K562 (cell line): ENCODE measurements around the gene PPIF.
A peak's percentile ranks its signal among the peaks of the same experiment; 100 is the strongest.

Source experiments
- FOXK1 ChIP-seq: sonication (generic); formaldehyde crosslinking; IDR thresholded peaks from 2 replicates; pipeline ENCODE4 v1.8.0; 2022; ENCODE audit warnings: missing genetic modification reagents, mild to moderate bottlenecking, borderline replicate concordance
- KDM1A ChIP-seq, 2 experiments: fragments of 450-650 bp; IDR thresholded peaks; 2 replicates each; pipeline ENCODE4 v1.6.1; 2016; ENCODE audit warnings: mild to moderate bottlenecking in 2 of 2
- PHF8 ChIP-seq: fragments of 200-600 bp; sonication (generic); IDR thresholded peaks from 2 replicates; pipeline ENCODE4 v1.6.1; 2012; ENCODE audit warnings: mixed run types, mild to moderate bottlenecking, inconsistent platforms, low read length, moderate library complexity, borderline replicate concordance
- POLR2AphosphoS5 ChIP-seq: IDR thresholded peaks from 2 replicates; pipeline ENCODE4 v1.6.1; 2011; ENCODE audit warnings: mild to moderate bottlenecking, low read depth, low read length, moderate library complexity; ENCODE audit not compliant: control insufficient read depth, insufficient read depth
- RFX5 ChIP-seq: IDR thresholded peaks from 2 replicates; pipeline ENCODE4 v1.6.1; 2011; ENCODE audit warnings: low read depth, mild to moderate bottlenecking, improper control_type of control experiment, low read length
- STAT6 ChIP-seq: sonication (generic); formaldehyde crosslinking; IDR thresholded peaks from 2 replicates; pipeline ENCODE4 v1.8.1; 2023; ENCODE audit warnings: mild to moderate bottlenecking, missing genetic modification reagents
- TF ChIP-seq, protein P1 (sequence below): sonication (generic); formaldehyde crosslinking; IDR thresholded peaks from 2 replicates; pipeline ENCODE4 v1.8.0; 2022; ENCODE audit warnings: mild to moderate bottlenecking, low read depth, missing genetic modification reagents
- TF ChIP-seq, protein P2 (sequence below): sonication (generic); formaldehyde crosslinking; IDR thresholded peaks from 2 replicates; pipeline ENCODE4 v1.8.0; 2022; ENCODE audit warnings: mild to moderate bottlenecking, missing genetic modification reagents
- TF ChIP-seq, protein P3 (sequence below), 3 experiments: IDR thresholded peaks in 2 of 3; conservative IDR thresholded peaks in 1 of 3; 2 replicates each; pipeline ENCODE4 v1.5.1; 2011 to 2012; ENCODE audit warnings: low read length in 3 of 3, mild to moderate bottlenecking in 3 of 3, control low read depth in 2 of 3, improper control_type of control experiment in 1 of 3, inconsistent platforms in 1 of 3, low read depth in 1 of 3, mixed read lengths in 1 of 3, moderate library complexity in 1 of 3; ENCODE audit not compliant: insufficient read depth in 2 of 3

DNA sequence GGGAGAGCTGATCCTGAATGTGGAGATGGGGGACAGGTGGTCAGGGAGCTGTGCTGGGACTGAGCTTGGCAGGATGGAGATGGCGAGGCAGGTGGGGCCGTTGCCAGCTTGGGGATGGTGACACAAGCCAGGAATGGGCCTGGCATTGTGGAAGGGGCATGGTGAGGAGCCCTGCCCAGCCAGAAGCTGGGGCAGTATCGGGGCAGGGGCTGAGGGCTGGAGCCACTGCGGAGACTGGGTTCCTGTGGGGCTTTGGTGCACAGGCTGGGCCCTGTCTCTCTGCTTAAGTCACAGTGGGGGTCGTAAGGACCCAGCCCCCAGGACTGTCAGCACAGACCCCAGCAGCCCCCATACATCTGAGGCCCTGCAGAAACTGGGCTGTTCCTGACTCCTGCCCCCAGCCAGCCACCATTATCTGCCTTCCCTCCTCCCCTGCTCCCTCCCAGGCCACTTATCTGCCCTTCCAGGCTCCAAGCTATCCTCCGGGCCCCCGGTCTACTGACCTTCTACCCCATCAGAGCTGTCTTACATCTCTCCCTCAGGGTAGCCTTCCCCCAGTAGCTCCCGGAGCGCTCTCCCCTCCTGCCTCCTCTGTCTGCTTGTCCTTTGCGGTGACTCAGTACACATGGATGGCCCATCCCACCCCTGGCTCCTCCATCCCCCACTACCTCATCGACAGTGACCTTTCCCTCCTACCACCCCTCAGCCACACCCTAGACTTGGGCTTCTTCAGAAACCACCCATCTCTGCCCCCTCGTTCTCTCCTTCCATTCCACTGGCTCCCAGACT, 44.2 kb downstream of the PPIF start:
- TF ChIP-seq RFX5 = no peak
- TF ChIP-seq KDM1A (IDR thresholded peaks at IDR 0.05) = peak; percentile 86 to 87
- TF ChIP-seq FOXK1 (CRISPR knock-in tag) = peak; percentile 19; the same call in 1 of the 2 replicates
- TF ChIP-seq, protein P1, sequence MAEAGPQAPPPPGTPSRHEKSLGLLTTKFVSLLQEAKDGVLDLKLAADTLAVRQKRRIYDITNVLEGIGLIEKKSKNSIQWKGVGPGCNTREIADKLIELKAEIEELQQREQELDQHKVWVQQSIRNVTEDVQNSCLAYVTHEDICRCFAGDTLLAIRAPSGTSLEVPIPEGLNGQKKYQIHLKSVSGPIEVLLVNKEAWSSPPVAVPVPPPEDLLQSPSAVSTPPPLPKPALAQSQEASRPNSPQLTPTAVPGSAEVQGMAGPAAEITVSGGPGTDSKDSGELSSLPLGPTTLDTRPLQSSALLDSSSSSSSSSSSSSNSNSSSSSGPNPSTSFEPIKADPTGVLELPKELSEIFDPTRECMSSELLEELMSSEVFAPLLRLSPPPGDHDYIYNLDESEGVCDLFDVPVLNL (CRISPR knock-in tag) = no peak
- TF ChIP-seq, protein P2, sequence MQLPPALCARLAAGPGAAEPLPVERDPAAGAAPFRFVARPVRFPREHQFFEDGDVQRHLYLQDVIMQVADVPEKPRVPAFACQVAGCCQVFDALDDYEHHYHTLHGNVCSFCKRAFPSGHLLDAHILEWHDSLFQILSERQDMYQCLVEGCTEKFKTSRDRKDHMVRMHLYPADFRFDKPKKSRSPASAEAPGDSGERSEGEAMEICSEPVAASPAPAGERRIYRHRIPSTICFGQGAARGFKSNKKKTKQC (CRISPR knock-in tag) = no peak
- TF ChIP-seq STAT6 (CRISPR knock-in tag) = no peak; the same call in 1 of the 2 replicates
- no peak for TF ChIP-seq PHF8
- TF ChIP-seq, protein P3, sequence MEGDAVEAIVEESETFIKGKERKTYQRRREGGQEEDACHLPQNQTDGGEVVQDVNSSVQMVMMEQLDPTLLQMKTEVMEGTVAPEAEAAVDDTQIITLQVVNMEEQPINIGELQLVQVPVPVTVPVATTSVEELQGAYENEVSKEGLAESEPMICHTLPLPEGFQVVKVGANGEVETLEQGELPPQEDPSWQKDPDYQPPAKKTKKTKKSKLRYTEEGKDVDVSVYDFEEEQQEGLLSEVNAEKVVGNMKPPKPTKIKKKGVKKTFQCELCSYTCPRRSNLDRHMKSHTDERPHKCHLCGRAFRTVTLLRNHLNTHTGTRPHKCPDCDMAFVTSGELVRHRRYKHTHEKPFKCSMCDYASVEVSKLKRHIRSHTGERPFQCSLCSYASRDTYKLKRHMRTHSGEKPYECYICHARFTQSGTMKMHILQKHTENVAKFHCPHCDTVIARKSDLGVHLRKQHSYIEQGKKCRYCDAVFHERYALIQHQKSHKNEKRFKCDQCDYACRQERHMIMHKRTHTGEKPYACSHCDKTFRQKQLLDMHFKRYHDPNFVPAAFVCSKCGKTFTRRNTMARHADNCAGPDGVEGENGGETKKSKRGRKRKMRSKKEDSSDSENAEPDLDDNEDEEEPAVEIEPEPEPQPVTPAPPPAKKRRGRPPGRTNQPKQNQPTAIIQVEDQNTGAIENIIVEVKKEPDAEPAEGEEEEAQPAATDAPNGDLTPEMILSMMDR (IDR thresholded peaks at IDR 0.05 in 2 of 3, conservative IDR thresholded peaks at IDR 0.05 in 1 of 3; ENCODE audit: insufficient read depth in 2 of 3, low read depth in 1 of 3, low read length in 3 of 3) = no peak
- peak; percentile 86 for TF ChIP-seq POLR2AphosphoS5
